K562 (cell line): ENCODE measurements around the gene EPS8. TPM values are rescaled to one million over a fixed set of nuclear protein-coding genes. Genes with fewer than 3 reads are reported as not detected.

ENCODE experiments used
- EGR1 ChIP-seq: fragments of 450-650 bp; conservative IDR thresholded peaks from 2 replicates; pipeline ENCODE4 v1.6.1; 2017; ENCODE audit warnings: mild to moderate bottlenecking
- MAFF ChIP-seq: IDR thresholded peaks from 2 replicates; pipeline ENCODE4 v1.6.1; 2012; ENCODE audit warnings: low read length, improper control_type of control experiment
- NEUROD1 ChIP-seq: fragments of 150-350 bp; IDR thresholded peaks from 2 replicates; pipeline ENCODE4 v1.6.1; 2014; ENCODE audit warnings: borderline replicate concordance, low read length, low read depth; ENCODE audit not compliant: partially characterized antibody
- TEAD2 ChIP-seq: fragments of 450-650 bp; IDR thresholded peaks from 2 replicates; pipeline ENCODE4 v1.6.1; 2016; ENCODE audit warnings: missing genetic modification characterization, control low read depth, missing compliant biosample characterization
- ZBTB7A ChIP-seq: IDR thresholded peaks from 2 replicates; pipeline ENCODE4 v1.6.1; 2011; ENCODE audit warnings: low read depth, mild to moderate bottlenecking, low read length, moderate library complexity, borderline replicate concordance; ENCODE audit not compliant: control insufficient read depth
- ZNF639 ChIP-seq, 2 experiments: fragments of 200-800 bp in 1 of 2; sonication (Bioruptor generic) in 1 of 2; sonication (generic) in 1 of 2; formaldehyde crosslinking in 1 of 2; IDR thresholded peaks in 1 of 2; conservative IDR thresholded peaks in 1 of 2; 2 replicates each; pipeline versions ENCODE4 v1.5.0 to v1.6.1; 2016 to 2020; ENCODE audit warnings: missing compliant biosample characterization in 1 of 2, missing genetic modification characterization in 1 of 2, missing genetic modification reagents in 1 of 2
- ZNF695 ChIP-seq: fragments of 450-650 bp; formaldehyde crosslinking; IDR thresholded peaks from 2 replicates; pipeline ENCODE4 v1.4.0; 2020; ENCODE audit warnings: mild to moderate bottlenecking, moderate library complexity
- polyA plus RNA-seq, 8 experiments: library from polyadenylated mRNA; depleted of rRNA in 4 of 8; stranded (reverse) in 5 of 8; unstranded in 3 of 8; fragments of >200 nt; fragmentation: Nextera tagmentation in 2 of 8; fragmentation: Illumina TruSeq in 1 of 8; extraction: Ambion mirVana in 2 of 8; extraction: Trizol in 1 of 8; gene quantifications; 2 replicates each; pipeline versions ENCODE4 v1.2.1 to v1.2.3, GENCODE V29; 2011 to 2014; ENCODE audit warnings: inconsistent platforms in 1 of 8, missing spikeins in 1 of 8
- total RNA-seq, 7 experiments: library from RNA; depleted of rRNA in 6 of 7; stranded (reverse); fragments of >200 nt in 6 of 7; fragmentation: Illumina TruSeq in 2 of 7; extraction: Trizol in 2 of 7; gene quantifications; 2 replicates each; pipeline versions ENCODE4 v1.2.1 to v1.2.3, GENCODE V29; 2011 to 2021; ENCODE audit warnings: low replicate concordance in 1 of 7
- TF ChIP-seq, protein P1 (sequence below): sonication (generic); formaldehyde crosslinking; IDR thresholded peaks from 2 replicates; pipeline ENCODE4 v1.8.0; 2022; ENCODE audit warnings: mild to moderate bottlenecking, missing genetic modification reagents
- TF ChIP-seq, protein P2 (sequence below): sonication (generic); formaldehyde crosslinking; IDR thresholded peaks from 2 replicates; pipeline ENCODE4 v1.8.0; 2022; ENCODE audit warnings: missing genetic modification reagents, mild to moderate bottlenecking, borderline replicate concordance

The EPS8 gene
- total and polyA plus RNA-seq, 9 of the 15 experiments (the other 6 are each of a cell fraction or from before 2014, with no cell fraction given): 0.10 to 1.9 (median 0.33) TPM

DNA sequence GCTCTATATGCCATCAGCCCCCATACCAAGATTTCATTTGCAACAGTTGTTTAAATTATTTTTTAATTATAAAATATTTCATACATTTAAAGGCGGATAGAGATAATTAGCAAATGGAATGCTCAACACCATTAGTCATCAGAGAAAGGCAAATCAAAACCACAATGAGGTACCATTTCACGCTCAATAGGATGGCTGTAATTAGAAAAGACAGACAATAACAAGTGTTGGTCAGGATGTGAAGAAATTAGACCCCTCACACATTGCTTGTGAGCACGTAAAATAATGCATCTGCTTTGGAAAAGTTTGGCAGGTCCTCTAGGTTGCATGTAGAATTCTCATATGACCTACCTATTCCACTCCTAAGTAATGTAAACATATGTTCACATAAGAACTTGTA is 35.3 kb upstream of the EPS8 start (continued):
- TF ChIP-seq, protein P1, sequence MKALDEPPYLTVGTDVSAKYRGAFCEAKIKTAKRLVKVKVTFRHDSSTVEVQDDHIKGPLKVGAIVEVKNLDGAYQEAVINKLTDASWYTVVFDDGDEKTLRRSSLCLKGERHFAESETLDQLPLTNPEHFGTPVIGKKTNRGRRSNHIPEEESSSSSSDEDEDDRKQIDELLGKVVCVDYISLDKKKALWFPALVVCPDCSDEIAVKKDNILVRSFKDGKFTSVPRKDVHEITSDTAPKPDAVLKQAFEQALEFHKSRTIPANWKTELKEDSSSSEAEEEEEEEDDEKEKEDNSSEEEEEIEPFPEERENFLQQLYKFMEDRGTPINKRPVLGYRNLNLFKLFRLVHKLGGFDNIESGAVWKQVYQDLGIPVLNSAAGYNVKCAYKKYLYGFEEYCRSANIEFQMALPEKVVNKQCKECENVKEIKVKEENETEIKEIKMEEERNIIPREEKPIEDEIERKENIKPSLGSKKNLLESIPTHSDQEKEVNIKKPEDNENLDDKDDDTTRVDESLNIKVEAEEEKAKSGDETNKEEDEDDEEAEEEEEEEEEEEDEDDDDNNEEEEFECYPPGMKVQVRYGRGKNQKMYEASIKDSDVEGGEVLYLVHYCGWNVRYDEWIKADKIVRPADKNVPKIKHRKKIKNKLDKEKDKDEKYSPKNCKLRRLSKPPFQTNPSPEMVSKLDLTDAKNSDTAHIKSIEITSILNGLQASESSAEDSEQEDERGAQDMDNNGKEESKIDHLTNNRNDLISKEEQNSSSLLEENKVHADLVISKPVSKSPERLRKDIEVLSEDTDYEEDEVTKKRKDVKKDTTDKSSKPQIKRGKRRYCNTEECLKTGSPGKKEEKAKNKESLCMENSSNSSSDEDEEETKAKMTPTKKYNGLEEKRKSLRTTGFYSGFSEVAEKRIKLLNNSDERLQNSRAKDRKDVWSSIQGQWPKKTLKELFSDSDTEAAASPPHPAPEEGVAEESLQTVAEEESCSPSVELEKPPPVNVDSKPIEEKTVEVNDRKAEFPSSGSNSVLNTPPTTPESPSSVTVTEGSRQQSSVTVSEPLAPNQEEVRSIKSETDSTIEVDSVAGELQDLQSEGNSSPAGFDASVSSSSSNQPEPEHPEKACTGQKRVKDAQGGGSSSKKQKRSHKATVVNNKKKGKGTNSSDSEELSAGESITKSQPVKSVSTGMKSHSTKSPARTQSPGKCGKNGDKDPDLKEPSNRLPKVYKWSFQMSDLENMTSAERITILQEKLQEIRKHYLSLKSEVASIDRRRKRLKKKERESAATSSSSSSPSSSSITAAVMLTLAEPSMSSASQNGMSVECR (CRISPR knock-in tag): no peak
- no peak for TF ChIP-seq ZNF639 (CRISPR knock-in tag; conservative IDR thresholded peaks at IDR 0.05 in 1 of 2, IDR thresholded peaks at IDR 0.05 in 1 of 2)
- TF ChIP-seq MAFF: no peak
- TF ChIP-seq TEAD2 (tag): no peak
- no peak for TF ChIP-seq ZBTB7A
- TF ChIP-seq, protein P2, sequence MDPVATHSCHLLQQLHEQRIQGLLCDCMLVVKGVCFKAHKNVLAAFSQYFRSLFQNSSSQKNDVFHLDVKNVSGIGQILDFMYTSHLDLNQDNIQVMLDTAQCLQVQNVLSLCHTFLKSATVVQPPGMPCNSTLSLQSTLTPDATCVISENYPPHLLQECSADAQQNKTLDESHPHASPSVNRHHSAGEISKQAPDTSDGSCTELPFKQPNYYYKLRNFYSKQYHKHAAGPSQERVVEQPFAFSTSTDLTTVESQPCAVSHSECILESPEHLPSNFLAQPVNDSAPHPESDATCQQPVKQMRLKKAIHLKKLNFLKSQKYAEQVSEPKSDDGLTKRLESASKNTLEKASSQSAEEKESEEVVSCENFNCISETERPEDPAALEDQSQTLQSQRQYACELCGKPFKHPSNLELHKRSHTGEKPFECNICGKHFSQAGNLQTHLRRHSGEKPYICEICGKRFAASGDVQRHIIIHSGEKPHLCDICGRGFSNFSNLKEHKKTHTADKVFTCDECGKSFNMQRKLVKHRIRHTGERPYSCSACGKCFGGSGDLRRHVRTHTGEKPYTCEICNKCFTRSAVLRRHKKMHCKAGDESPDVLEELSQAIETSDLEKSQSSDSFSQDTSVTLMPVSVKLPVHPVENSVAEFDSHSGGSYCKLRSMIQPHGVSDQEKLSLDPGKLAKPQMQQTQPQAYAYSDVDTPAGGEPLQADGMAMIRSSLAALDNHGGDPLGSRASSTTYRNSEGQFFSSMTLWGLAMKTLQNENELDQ (CRISPR knock-in tag): no peak
- TF ChIP-seq ZNF695 (CRISPR knock-in tag): no peak
- TF ChIP-seq NEUROD1: no peak
- no peak for TF ChIP-seq EGR1
